Stomach (tissue), 19 donors: Measurements from ENCODE around the gene HEATR5B. TPM values are rescaled to one million over a fixed set of nuclear protein-coding genes. Genes with fewer than 3 reads are reported as not detected.

Source experiments
- DNase-seq, 2 donors: peaks; one replicate each; pipeline versions ENCODE4 v3.0.0 to v3.0.0-alpha.2; 2013 to 2019
- H3K27ac ChIP-seq, 5 donors: fragments of 200-600 bp in 4 of 5; sonication (generic) in 4 of 5; one replicate each; pipeline ENCODE4 v1.5.1; 2013 to 2019; ENCODE audit warnings: mild to moderate bottlenecking in 1 of 5, moderate library complexity in 1 of 5
- H3K27me3 ChIP-seq, 3 donors: fragments of 200-600 bp; sonication (generic); one replicate each; pipeline ENCODE4 v1.5.1; 2017 to 2019; ENCODE audit warnings: mixed run types in 1 of 3
- H3K36me3 ChIP-seq, 4 donors: fragments of 200-600 bp; sonication (generic); 1 replicate in 3 of 4; 2 replicates in 1 of 4; pipeline ENCODE4 v1.5.1; 2016 to 2019
- H3K4me1 ChIP-seq, 4 donors: fragments of 200-600 bp; sonication (generic); one replicate each; pipeline ENCODE4 v1.5.1; 2016 to 2019
- H3K4me3 ChIP-seq, 4 donors: fragments of 200-600 bp; sonication (generic) in 3 of 4; one replicate each; pipeline ENCODE4 v1.5.1; 2016 to 2019; ENCODE audit warnings: mild to moderate bottlenecking in 1 of 4
- H3K9me3 ChIP-seq, 4 donors: fragments of 200-600 bp; sonication (generic); one replicate each; pipeline ENCODE4 v1.5.1; 2016 to 2019
- EP300 ChIP-seq: sonication (generic); formaldehyde crosslinking; IDR thresholded peaks from one replicate; pipeline ENCODE4 v1.6.1; 2017; ENCODE audit warnings: antibody characterized with exemption
- POLR2A ChIP-seq, 4 donors: fragments of 450-650 bp; IDR thresholded peaks; one replicate each; pipeline ENCODE4 v1.6.1; 2016; ENCODE audit warnings: antibody characterized with exemption in 4 of 4, control low read depth in 2 of 4, mild to moderate bottlenecking in 1 of 4, moderate library complexity in 1 of 4
- POLR2AphosphoS5 ChIP-seq, 3 donors: sonication (generic); formaldehyde crosslinking; IDR thresholded peaks; one replicate each; pipeline ENCODE4 v1.6.1; 2016; ENCODE audit warnings: antibody characterized with exemption in 3 of 3
- WGBS, 5 donors: extraction: QIAGEN DNeasy Blood & Tissue Kit in 3 of 5; methylation state at CpG; one replicate each; pipeline versions ENCODE4 v1.1.5 to v1.1.7; 2013 to 2018; 5-methylcytosine and 5-hydroxymethylcytosine counted together
- intact Hi-C: fragments of 100-400 bp; cut with DNase I; formaldehyde crosslinking; loops from one replicate; pipeline ENCODE4 v1.15.1; 2023; ENCODE audit warnings: low total_unique reads
- long read RNA-seq, 10 donors: transcript quantifications; one replicate each; lab custom pipeline, GENCODE V29; 2026
- polyA plus RNA-seq, 3 donors: library from polyadenylated mRNA; stranded (reverse); fragments of 200-250 nt; gene quantifications; one replicate each; pipeline ENCODE4 v1.2.3, GENCODE V29; 2013
- total RNA-seq, 5 donors: library from RNA; depleted of rRNA; stranded (reverse); fragments of >200 nt; gene quantifications; one replicate each; pipeline versions ENCODE4 v1.1.0 to v1.2.3, GENCODE V29; 2014 to 2016
- TF ChIP-seq, protein P1 (sequence below), 7 experiments: fragments of 450-650 bp in 4 of 7; fragments of 200-600 bp in 3 of 7; sonication (generic) in 3 of 7; IDR thresholded peaks; one replicate each; pipeline ENCODE4 v1.5.1; 2016 to 2019; ENCODE audit warnings: antibody characterized with exemption in 7 of 7, control low read depth in 2 of 7, mild to moderate bottlenecking in 1 of 7
- donor health status: healthy with polysubstance abuse.
- donor health status: Bipolar disorder and iron deficiency.
- donor health status: healthy.

HEATR5B gene
- total RNA-seq (10 to 100 TPM; 24.8 to 95.1 (median 53.1) TPM), polyA plus RNA-seq (1 to 10 TPM; 3.2 to 6.1 (median 4.3) TPM)
- long read RNA-seq, donor 1, partial matches to known transcripts: 33 of 33 reads
- long read RNA-seq, donor 1, other reads (novel, unspliced or antisense): 0 of 33 reads
- long read RNA-seq, donor 2: 0 reads
- long read RNA-seq, donor 3: 0 reads
- long read RNA-seq, donor 4: 0 reads
- long read RNA-seq, donor 5: 0 reads
- long read RNA-seq, donor 6: 0 reads
- long read RNA-seq, donor 7, full-length matches to known transcripts: 1 of 1 reads
- long read RNA-seq, donor 7, partial matches to known transcripts: 0 of 1 reads
- long read RNA-seq, donor 7, other reads (novel, unspliced or antisense): 0 of 1 reads
- long read RNA-seq, donor 8, partial matches to known transcripts: 11 of 16 reads
- long read RNA-seq, donor 8, other reads (novel, unspliced or antisense): 5 of 16 reads
- long read RNA-seq, donor 9, partial matches to known transcripts: 0 of 1 reads
- long read RNA-seq, donor 9, other reads (novel, unspliced or antisense): 0 of 1 reads
- long read RNA-seq, donor 10: 0 reads

GRCh38 chr2:37083873-37084794 is at the start of gene HEATR5B, which contains the start of gene GPATCH11:
Gene HEATR5B (minus strand): TSS chr2:37084372. CDS start chr2:37083414, 958 bp downstream.
Gene GPATCH11 (plus strand): TSS chr2:37084518. CDS start chr2:37088382, 3,864 bp downstream.
- no peaks in the 10 kb centered on the region for H3K27me3 ChIP-seq
- H3K9me3 ChIP-seq: no peaks in the 10 kb centered on the region
- H3K36me3 ChIP-seq: peaks cover under 1 to 23% (median 18%) of the 10 kb centered on the region in 4 donors
- TF ChIP-seq, protein P1, sequence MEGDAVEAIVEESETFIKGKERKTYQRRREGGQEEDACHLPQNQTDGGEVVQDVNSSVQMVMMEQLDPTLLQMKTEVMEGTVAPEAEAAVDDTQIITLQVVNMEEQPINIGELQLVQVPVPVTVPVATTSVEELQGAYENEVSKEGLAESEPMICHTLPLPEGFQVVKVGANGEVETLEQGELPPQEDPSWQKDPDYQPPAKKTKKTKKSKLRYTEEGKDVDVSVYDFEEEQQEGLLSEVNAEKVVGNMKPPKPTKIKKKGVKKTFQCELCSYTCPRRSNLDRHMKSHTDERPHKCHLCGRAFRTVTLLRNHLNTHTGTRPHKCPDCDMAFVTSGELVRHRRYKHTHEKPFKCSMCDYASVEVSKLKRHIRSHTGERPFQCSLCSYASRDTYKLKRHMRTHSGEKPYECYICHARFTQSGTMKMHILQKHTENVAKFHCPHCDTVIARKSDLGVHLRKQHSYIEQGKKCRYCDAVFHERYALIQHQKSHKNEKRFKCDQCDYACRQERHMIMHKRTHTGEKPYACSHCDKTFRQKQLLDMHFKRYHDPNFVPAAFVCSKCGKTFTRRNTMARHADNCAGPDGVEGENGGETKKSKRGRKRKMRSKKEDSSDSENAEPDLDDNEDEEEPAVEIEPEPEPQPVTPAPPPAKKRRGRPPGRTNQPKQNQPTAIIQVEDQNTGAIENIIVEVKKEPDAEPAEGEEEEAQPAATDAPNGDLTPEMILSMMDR (IDR thresholded peaks at IDR 0.05): no peak
- TF ChIP-seq EP300 (no peak), POLR2A (IDR thresholded peaks at IDR 0.05) (peak in 1 of 4 donors; percentile 33), POLR2AphosphoS5 (IDR thresholded peaks at IDR 0.05) (peak; percentile 46 to 85 (median 69))
- WGBS, 5 donors: 0% methylated on average over 38 to 74 of the region's 74 CpGs
- peak; percentile 96 to 99 for DNase-seq
- peak within 1 kb of the TSS; percentile 83 to 97 (median 90) for H3K4me3 ChIP-seq
- intact Hi-C loops: no loop called here
- H3K27ac ChIP-seq: peak within 1 kb of the TSS; percentile 71 to 88 (median 85)
- peaks cover 24 to 56% (median 47%) of the 10 kb centered on the region in 4 donors for H3K4me1 ChIP-seq

- TF ChIP-seq EP300: no peak
- TF ChIP-seq, protein P1 (IDR thresholded peaks at IDR 0.05): no peak
- TF ChIP-seq POLR2A (IDR thresholded peaks at IDR 0.05): no peak
- no peak for TF ChIP-seq POLR2AphosphoS5 (IDR thresholded peaks at IDR 0.05)
- 95 to 98% (median 97%) methylated on average over 6 of the region's 6 CpGs for WGBS, 5 donors
- Histone ChIP-seq H3K4me3 (no peak overlapping the region), H3K4me1 (no peaks in the 10 kb centered on the region), H3K27ac (no peak overlapping the region), H3K27me3 (no peaks in the 10 kb centered on the region), H3K36me3 (peaks cover 54 to 100% (median 100%) of the 10 kb centered on the region in 4 donors), H3K9me3 (no peaks in the 10 kb centered on the region)
- intact Hi-C loops: no loop called here
- no peak for DNase-seq
Measured at GRCh38 chr2:37132914-37133313, 48.7 kb upstream of the HEATR5B start.

DNA sequence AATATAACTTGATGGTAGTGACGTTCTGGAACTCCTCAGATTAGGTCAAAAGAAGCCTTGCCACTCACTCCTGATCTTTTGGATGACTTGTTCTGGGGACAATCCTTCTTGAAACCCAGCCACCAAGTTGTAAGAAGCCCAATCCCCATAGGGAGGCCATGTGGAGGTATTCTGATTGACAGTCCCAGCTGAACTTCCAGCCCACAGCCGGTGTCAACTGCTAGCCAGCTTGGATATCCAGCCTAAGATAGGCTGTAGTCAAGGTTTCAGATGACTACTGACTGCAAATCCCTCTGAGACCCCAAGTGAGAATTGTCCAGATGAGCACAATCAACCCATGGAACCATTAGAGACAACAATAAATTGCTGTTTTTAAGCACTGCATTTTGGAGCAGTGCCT is 41.2 kb upstream of the HEATR5B start:
- H3K27me3 ChIP-seq: no peaks in the 10 kb centered on the region
- intact Hi-C loops: no loop called here
- TF ChIP-seq POLR2A (IDR thresholded peaks at IDR 0.05) (no peak), POLR2AphosphoS5 (IDR thresholded peaks at IDR 0.05) (no peak), EP300 (no peak)
- TF ChIP-seq, protein P1 (IDR thresholded peaks at IDR 0.05): no peak
- peaks cover 27 to 100% (median 97%) of the 10 kb centered on the region in 4 donors for H3K36me3 ChIP-seq
- WGBS, 5 donors: 95 to 100% (median 98%) methylated on average over 2 of the region's 2 CpGs
- H3K4me3 ChIP-seq: no peak overlapping the region
- no peaks in the 10 kb centered on the region for H3K9me3 ChIP-seq
- no peak for DNase-seq
- H3K27ac ChIP-seq: no peak overlapping the region
- H3K4me1 ChIP-seq: no peaks in the 10 kb centered on the region

DNA sequence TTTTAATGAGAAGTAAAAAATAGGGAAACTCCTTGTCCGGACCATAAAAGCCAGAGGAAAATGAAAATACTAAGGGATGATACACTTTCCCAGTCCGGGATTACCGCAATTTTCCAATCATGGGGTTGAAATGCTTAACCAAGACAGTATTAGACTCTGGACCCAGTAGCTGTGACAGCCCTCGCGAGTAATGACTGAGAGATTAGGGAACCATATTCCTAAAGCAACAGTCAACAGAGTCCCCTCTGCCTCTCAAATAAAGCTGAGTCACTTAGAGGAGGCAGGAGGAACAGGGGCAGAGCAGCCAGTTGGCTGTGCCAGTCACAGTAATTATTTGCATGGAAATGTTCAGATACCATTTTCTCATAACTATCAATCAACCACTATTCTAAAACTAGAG is 35.0 kb upstream of the HEATR5B start:
- DNase-seq: no peak
- TF ChIP-seq EP300: no peak
- no peak for TF ChIP-seq POLR2AphosphoS5 (IDR thresholded peaks at IDR 0.05)
- TF ChIP-seq, protein P1 (IDR thresholded peaks at IDR 0.05): no peak
- no peak for TF ChIP-seq POLR2A (IDR thresholded peaks at IDR 0.05)
- no peak overlapping the region for H3K27ac ChIP-seq
- H3K36me3 ChIP-seq: peaks cover 27 to 94% (median 92%) of the 10 kb centered on the region in 4 donors
- intact Hi-C loops: no loop called here
- H3K27me3 ChIP-seq: no peaks in the 10 kb centered on the region
- H3K4me3 ChIP-seq: no peak overlapping the region
- 93 to 95% (median 94%) methylated on average over 5 of the region's 5 CpGs for WGBS, 5 donors
- no peaks in the 10 kb centered on the region for H3K4me1 ChIP-seq
- H3K9me3 ChIP-seq: no peaks in the 10 kb centered on the region
